ENCODE results near the gene RRP36.

DNA sequence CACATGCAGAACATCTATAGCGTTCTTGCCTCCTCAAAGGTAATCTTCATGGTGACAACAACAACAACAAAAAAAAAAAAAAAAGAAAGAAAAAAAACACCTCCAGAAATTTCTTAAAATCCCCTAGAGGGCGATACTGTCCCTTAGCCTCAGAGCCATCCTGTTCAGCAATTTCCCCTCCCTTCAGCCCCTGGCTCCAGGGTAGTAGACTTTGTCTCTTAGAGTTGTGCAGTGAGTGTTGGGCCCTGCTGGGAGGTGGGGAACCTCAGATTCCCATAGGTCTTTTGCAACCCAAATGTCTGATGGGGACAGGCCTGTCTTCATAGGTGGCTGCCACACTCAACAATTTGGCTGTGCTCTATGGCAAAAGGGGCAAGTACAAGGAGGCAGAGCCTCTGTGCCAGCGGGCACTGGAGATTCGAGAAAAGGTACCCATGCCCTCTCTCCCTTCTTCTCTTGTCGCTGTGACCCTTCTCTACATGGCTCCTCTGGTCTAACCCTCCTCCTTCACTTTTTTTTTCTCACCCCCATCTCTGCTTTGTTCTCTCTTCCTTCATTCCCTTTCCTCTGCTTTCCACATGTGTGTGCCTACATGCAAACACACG is 48.7 kb downstream of the RRP36 start:
- TF ChIP-seq, protein P1, sequence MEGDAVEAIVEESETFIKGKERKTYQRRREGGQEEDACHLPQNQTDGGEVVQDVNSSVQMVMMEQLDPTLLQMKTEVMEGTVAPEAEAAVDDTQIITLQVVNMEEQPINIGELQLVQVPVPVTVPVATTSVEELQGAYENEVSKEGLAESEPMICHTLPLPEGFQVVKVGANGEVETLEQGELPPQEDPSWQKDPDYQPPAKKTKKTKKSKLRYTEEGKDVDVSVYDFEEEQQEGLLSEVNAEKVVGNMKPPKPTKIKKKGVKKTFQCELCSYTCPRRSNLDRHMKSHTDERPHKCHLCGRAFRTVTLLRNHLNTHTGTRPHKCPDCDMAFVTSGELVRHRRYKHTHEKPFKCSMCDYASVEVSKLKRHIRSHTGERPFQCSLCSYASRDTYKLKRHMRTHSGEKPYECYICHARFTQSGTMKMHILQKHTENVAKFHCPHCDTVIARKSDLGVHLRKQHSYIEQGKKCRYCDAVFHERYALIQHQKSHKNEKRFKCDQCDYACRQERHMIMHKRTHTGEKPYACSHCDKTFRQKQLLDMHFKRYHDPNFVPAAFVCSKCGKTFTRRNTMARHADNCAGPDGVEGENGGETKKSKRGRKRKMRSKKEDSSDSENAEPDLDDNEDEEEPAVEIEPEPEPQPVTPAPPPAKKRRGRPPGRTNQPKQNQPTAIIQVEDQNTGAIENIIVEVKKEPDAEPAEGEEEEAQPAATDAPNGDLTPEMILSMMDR (IDR thresholded peaks at IDR 0.05) = peak in 5 of 6 experiments; percentile 12 to 59 (median 33)
- no peak for TF ChIP-seq POLR2A (IDR thresholded peaks at IDR 0.05)

Measured in thyroid gland (tissue), 4 donors.